Suppressor macrophage treated with lipopolysaccharide for 1 hour (primary cell): ENCODE results near the gene BRAF.
"Not testable (repeated sequence)": the region's sequence is repeated elsewhere in the genome, so short reads cannot be mapped to it uniquely, and the experiment has no call there.

Source experiments
- DNase-seq, 3 donors: peaks; one replicate each; pipeline ENCODE4 v3.0.0-alpha.2; 2020 to 2022

Gene BRAF

GRCh38 chr7:140704205-140704604 lies 220.5 kb downstream of the BRAF start:
- DNase-seq, result no peak

- DNase-seq, result no peak
These were observed 222.0 kb downstream of the BRAF start for GRCh38 chr7:140702774-140703173.

GRCh38 chr7:140698477-140698876 lies 226.3 kb downstream of the BRAF start:
- DNase-seq, result no peak

GRCh38 chr7:140697447-140698143 lies 227.1 kb downstream of the BRAF start:
- DNase-seq, result no peak

- peak; percentile 61 to 97 (median 73) for DNase-seq
These were observed 227.9 kb downstream of the BRAF start, which contains the start of gene NDUFB2 for GRCh38 chr7:140696680-140697446. NDUFB2 (plus strand) TSS chr7:140696708; CDS start chr7:140696745, 37 bp downstream.

GRCh38 chr7:140696024-140696679 lies 228.6 kb downstream of the BRAF start:
- peak in 2 of 3 donors; percentile 95 to 97 for DNase-seq

GRCh38 chr7:140695381-140695780 lies 229.3 kb downstream of the BRAF start:
- DNase-seq, result no peak

GRCh38 chr7:140694592-140694991 lies 230.1 kb downstream of the BRAF start:
- DNase-seq, result no peak

GRCh38 chr7:140693849-140694248 lies 230.9 kb downstream of the BRAF start:
- not testable (repeated sequence) for DNase-seq

- no peak for DNase-seq
These were observed 233.2 kb downstream of the BRAF start for GRCh38 chr7:140691376-140692045.

- DNase-seq, result no peak
These were observed 235.3 kb downstream of the BRAF start for GRCh38 chr7:140689199-140690152.

- DNase-seq, result no peak
These were observed 236.4 kb downstream of the BRAF start for GRCh38 chr7:140688341-140688740.

GRCh38 chr7:140686921-140687320 lies 237.8 kb downstream of the BRAF start:
- no peak for DNase-seq

GRCh38 chr7:140685407-140686087 lies 239.2 kb downstream of the BRAF start:
- DNase-seq, result no peak

GRCh38 chr7:140684066-140684950 lies 240.4 kb downstream of the BRAF start:
- no peak for DNase-seq

GRCh38 chr7:140683657-140684056 lies 241.1 kb downstream of the BRAF start:
- DNase-seq, result no peak

GRCh38 chr7:140681766-140682165 lies 243.0 kb downstream of the BRAF start:
- DNase-seq, result no peak

GRCh38 chr7:140680886-140681285 lies 243.8 kb downstream of the BRAF start:
- no peak for DNase-seq

- no peak for DNase-seq
These were observed 245.5 kb downstream of the BRAF start for GRCh38 chr7:140679186-140679585.

- no peak for DNase-seq
These were observed 246.0 kb downstream of the BRAF start for GRCh38 chr7:140678816-140679130.
